NK-92 (cell line): ENCODE measurements around the gene ZFP57.

Experiments used
- DNase-seq: peaks from one replicate; lab custom pipeline; 2025; ENCODE audit not compliant: unreplicated experiment; lab: John Stamatoyannopoulos, UW

The ZFP57 gene

DNA sequence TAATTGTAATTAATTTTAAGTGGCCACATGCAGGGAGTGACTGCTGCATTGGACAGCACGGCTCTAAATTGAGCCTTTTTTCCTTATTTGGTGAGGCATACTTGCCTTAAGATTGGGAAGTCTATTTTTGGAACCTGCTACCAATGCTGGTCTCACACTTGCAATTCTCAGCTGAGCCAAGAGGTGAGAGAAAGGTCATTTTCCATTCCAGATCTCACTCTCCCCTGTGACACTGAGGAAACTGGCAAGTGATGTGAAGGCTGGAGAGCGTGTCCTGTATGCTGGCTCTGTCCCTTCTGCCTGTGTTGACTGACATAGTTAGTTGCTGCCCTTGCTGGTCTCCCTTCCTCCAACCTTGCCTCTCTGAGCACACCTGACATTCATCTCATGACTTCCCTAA is 24.8 kb downstream of the ZFP57 start:
- DNase-seq: no peak

DNA sequence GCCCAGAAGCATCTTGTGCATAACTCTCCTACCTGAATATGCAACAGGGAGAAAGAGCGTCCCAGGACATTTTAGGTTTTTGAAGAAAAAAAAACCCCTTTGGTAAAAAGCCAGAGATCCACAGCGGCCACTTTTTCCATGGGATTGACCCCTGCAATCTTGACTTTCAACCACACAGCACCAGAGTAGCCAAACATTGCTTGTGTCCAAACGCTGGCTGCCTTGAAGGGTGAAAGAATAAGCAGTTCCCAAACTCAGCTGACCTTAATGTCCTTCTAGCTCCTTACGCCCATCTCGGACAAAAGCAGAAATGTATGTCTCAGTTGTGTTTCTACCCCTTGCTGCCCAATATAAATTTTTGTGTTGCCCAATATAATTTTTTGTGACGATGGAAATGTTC is 25.3 kb downstream of the ZFP57 start:
- no peak for DNase-seq

DNA sequence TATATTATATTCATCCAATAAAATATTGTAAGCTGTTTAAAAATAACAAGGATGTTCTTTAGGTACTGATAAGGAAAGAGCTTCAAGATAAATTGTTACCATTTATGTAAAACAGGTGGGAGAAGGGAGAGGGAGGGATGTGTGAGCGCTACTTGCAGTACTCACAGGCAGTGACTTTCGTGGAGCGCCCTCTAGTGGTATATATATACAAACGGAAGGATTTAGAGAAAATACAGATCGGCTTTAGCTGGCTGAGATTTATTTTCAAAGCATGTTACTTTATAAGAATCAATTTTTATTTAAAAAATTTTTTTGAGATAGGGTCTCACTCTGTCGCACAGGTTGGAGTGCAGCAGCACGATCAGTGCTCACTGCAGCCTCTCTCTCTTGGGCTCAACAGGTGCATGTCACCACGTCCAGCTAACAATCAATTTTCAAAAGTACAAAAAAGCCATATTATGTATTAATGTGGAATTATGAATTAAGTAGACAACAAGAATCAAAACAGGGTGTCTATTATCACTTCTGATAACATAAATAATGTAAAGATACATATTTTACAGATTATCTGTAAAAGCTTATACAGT is 27.4 kb downstream of the ZFP57 start:
- no peak for DNase-seq

DNA sequence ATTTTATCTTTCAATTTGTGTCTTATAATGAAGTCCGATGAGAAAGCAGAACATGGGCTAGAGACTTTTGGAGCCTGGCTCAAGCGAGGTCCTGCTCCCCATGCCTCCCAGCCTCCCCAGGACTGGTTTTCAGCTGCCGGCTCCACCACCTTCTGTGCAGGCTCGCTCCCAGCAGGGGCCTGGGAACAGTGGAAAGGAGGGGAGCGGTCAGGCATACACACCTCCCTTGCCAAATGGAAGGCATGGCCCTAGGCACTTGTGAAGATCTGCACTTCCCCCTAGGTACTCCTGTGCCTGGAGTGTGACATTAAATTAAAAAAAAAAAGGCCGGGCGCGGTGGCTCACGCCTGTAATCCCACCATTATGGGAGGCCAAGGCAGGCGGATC is 28.8 kb downstream of the ZFP57 start:
- DNase-seq: no peak

DNA sequence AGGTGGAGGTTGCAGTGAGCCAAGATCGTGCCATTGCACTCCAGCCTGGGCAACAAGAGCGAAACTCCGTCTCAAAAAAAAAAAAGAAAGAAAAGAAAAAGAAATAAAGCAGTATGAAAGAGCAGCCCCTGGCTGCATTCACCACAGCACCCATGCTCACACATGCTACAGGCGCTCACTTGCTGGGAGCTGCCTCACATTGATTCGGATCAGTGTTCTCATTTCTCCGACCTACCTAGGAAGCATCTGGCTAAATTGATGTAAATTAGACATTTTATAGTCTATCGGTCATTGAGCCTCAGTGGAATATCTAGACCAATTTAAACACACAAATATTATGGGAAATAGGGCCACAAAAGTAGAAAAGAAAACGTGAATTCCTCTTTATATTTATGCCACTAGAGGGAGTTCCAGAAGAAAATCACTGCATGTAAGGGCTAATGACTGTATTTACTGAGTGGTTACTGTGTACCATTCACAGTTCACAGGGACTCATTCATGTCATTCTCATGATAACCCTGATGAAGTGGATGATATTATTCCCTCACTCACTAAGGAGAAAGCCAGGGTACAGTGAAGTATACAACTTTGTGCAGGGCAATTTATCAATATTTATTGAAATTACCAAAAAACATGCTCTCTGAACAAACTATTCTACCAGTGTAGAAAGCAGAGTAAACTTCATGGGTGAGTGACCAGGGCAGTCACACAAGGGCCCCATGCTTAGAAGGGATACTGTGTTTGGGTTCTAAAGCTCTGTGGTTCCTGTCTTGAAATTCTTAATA is 29.3 kb downstream of the ZFP57 start:
- DNase-seq: no peak

DNA sequence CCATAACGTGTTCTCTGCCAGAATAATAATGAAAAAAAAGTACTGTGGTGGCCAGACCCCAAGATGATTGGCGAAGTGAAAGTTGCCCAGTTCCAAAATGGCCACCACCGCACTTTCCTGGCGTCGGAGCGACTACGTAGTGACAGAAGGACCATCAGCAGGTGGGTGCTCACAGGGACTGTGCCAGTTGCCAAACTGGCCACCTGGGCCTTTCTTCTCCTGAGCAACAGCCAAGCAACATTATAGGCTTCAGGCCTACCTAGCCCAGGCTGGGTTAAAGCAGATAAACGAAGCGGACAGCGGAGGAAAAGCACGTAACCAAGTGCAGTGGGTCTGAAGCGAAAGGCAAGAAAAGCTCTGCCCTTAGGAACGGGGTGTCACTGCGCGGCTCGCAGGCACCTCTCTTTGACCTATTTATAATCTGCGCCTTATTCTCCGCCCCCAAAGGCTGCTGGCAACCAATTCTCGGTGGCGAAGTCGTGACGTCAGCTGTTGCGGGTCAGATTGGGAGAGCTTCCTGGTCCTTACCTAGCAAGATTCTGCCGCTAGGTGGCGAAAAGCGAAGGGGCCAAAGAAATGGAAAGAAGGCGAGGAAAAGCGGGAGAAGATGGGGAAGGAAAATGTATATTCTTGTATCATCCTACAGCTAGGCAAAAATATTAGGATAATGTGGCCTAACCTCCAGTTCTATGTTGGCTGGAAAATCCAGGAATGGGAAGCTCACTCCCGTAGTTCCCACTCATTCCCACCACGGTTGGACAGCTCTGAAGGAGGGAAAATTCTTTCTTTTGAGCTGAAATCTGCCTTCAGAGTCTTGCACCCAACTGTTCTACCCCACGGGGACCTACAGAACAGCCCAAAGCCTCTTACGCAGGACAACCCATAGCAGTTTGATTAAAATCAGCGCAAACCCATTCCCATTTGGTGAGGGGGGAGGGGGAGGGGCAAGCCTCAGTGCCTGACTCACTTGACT is 31.0 kb downstream of the ZFP57 start:
- DNase-seq: peak; percentile 96

DNA sequence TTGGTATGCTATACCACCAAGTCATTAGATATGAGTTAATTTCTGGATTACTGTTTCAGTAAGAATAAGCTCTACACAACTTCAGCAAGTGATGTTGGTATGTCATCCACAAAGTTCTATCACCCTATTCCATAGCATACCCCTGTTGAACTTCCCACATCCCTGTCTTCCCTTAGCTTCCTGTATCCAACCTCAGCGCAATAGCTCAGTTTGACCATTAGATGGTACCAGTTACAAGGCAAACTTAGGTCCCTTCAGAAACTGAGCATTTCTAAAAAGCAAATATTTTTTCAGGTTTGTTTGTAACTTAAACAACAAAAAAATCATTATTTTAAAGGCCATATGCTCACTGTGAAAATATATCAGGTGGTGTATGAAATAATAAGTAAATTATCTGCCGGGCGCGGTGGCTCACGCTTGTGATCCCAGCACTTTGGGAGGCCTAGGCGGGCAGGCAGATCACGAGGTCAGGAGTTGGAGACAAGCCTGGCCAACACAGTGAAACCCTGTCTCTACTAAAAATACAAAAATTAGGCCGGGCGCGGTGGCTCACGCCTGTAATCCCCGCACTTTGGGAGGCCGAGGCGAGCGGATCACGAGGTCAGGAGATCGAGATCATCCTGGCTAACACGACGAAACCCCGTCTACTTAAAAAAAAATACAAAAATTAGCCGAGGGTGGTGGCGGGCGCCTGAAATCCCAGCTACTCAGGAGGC is 32.9 kb downstream of the ZFP57 start:
- DNase-seq: no peak

DNA sequence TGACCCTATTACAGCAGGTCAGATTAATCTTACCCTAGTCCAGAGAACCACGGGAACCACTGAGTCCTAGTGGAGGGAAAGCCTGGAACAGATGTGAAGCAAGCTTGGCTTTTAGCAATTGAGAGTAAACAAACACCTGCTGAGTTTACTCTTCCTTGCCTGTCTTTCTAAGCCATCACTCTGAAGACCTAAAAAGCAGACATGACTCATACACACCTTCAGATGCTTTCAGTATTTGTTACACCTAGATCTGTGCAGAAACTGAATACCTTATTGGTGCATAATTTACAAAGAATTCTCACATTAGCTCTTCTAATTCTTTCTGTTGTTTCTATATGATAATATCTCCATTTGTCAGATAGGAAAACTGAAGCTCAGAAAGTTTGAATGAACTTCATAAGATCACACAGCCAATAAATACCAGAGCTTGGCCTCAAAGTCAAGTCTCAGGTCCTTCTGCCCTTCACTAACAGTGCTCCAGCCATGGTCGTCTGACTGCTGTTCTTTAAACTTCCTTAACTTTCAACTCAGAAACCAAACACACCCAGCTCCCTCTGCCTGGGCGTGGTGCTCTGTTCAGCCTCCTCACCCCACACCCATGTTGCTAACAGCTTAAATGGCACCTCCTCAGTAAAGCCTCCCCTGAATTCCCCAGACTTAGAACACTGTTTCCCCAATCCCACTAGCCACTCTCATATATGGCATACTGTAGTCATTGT is 39.4 kb downstream of the ZFP57 start:
- no peak for DNase-seq

DNA sequence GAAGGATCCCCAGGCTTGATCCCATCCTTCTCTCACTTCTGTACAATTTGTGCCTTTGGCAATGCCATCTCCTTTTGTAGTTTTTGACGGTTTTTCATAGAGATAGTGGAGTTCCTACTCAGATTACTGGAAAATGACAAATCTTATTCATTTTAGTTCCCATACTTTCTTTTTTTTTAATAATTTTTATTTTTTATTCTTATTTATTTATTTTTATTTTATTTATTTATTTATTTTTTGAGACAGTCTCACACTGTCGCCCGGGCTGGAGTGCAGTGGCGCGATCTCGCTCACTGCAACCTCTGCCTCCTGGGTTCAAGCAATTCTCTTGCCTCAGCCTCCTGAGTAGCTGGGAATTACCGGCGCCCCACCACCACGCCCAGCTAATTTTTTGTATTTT is 43.7 kb downstream of the ZFP57 start:
- no peak for DNase-seq

DNA sequence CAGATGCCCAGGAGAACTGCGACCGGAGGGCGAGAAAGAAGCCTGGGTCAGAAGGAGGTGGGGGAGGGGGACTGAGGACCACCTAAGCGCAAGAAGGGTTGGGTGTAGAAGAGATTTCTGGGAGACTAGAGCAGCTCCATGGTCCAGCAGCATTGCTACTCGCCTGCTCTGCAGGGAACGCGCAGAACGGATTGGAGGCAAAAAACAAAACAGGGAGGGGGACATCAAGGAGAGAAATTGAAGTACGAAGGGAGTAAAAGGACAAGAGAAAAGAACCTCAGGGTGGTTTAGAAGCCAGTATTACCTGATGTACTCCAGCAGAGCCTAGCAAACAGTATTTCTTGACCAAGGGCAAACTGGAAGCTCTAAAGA is 47.4 kb downstream of the ZFP57 start:
- no peak for DNase-seq

DNA sequence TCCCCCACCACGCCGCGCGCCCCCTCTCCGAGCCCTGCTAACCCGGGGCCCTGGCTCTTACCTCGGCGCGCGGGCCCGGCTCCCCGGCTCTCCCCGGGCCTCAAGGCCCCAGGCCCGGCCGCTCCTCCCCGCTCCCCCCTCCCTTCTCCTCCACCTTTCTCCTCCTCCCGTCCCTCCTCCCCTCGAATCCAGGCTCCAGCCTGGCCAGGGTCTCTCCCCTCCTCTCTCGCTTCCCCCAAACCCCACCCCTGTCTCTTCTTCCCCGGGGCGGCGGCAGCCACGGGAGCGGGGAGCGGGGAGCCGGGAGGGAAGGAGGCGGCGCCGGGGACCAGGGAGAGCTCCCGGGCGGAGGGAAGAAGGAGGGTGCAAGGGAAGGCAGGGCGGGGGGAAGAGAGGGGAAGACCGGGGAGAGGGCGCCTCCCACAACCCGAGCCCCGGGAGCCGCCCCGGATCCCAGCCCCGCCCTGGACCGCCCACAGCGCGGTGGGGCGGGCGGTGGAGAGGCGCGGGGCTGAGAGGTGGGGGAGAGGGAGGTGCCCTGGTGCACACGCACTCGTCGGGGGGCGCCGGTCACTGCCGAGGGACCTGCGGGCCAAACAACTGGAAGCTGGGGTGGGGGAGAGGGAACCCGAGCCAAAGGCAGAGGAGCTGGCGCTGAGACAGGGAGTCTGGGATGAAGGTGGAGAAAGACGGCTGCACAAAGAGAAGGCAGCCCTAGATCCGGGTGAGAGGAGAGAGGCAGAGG is 48.0 kb downstream of the ZFP57 start, which contains the start of gene GABBR1:
Gene GABBR1, minus strand, starts transcription at position 395 of the 745 bp plus-strand sequence. CDS start 798 bp downstream, outside the sequence.
- DNase-seq: no peak

DNA sequence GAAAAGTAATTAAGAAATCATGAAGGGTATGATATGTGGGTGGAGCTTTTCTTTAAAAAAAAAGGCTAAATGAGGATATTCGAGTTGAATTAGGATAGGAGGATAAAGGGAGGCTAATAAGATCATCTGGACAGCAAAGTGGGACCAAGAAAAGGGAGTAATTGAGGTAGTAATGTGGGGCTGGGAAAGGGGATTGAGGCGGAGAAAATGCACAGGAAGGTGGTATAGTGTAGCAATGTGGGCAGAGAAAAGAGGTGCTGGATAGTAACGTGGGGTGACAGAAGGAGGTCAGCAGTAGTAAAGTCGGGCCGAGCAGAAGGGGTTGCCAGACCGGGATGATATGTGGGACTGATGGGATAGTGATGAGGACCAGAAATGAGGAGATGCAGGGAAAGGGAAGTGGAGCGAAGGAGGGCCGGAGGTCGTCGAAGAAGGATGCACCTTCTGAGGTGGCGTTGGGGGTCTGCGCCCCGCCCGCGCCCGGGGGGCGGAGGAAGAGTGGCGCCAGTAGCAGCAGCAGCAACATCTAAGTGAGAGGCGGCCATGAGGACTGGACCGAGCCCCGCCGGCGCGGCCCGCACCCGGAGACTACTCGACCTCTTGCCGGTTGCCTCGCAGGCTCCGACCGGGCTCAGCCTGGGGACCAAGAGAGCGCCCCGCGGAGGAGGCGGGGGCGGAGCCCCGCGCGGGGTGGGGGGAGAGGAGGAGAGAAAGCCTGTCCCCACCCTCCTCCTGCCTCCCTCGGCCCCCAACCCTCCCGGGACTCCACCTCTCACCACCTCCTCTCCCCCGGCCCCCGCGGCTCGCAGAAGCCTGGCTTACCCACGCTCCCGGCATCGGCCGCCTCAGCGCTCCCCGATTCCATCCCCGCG is 48.9 kb downstream of the ZFP57 start:
- no peak for DNase-seq

DNA sequence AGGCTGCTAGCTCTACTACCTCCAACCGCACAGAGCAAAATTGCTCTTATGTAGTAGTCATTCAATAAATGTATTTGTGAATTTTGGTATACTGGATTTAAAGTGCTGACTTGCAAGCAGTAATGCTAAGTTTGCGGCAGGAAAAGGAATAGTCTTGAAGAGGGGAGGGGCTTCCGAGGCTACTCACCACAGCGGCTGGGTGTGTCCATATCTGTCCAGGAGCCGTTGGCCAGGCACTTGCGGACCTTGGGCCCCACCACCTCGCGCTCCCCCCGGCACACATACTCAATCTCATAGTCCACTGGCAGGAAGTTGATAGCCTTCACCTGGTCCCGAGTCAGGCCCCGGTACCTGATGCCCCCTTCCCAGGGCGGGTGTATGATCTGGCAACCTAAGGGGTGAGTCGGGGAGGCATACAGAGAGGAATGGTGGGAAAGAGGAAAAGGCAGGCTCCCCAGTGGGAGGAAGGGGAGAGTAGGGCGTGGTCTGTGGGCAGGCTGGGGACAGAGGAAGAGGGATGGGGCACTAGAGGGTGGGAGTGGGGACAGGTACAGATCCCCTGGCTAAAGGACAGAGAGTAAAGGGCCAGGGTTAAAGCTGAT is 49.6 kb downstream of the ZFP57 start:
- no peak for DNase-seq

DNA sequence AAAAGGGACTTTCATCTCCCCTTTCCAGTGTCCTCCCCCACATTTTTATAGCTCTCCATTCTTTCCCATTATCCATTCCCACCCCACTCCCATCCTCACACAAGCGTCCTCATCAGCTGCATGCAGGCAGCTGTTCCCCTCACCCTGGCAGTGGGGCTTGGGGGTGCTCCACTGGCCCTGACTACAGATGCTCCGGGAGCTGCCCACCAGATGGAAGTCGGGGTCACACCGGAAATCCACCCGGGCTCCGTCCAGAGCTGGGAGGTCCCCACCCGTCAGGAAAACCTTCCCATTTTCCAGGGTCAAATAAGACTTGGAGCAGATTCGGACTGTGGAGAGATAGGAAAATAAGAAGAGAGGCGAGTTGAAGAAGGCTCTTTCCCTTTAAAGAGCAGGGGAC is 50.6 kb downstream of the ZFP57 start:
- no peak for DNase-seq

DNA sequence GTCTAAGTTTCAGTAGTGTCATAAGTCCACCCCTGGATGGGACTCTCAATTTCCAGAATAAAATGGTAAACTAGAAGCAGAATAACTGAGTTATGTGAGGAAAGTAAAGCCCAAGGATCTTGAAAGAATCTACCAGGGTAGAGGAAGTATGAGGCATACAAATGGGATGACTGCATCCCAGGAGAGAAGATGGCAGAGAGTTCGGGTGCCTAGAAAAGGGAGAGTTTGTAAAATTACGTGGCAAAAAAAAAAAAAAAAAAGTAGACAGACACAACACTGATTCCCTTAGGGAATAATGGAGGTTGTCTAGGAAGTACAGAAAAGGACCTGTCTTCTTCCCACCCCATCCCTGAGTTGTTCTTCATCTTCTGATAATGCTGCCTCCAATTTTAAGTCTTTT is 51.4 kb downstream of the ZFP57 start:
- DNase-seq: no peak

DNA sequence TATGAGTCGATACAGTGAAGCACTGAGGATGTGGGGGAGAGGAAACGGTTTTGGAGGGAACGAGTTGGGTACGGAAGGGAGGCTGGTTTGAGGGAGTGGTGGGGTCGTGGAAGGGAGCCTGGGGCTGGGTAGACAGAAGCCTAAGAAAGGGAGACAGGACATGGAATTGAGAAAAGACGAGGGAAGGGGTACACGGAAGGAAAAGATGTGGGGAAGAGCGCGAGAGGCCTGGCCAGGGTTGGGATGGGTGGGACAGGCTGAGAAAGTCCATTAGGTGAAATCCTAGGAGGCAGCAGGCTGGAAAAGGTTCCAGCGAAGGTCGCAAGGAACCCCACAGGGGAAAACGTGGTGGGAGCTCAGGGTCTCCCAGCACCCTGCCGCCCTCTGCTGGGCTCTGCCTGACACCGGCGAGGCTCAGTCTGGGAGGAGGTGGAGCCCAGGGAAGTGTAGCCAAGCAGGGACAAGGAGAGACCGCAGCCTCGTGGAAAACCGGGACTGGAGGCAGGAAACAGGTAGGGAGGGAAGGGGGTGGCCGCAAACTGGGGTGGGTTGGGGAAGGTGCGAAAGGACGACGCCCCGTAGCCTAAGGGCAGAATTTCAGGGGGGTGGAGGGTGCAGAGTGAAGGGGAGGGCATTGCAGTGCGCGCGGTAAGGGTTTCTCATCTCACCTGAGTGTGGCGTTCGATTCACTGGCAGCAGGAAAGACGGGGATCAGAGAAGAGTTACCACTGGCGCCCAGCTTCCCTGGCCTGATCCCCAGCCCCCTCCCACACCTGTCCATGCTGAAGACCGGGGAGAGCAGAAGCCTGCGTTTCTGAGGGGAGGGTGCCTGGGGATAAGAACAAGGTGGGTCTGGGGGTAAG is 52.3 kb downstream of the ZFP57 start:
- DNase-seq: no peak

DNA sequence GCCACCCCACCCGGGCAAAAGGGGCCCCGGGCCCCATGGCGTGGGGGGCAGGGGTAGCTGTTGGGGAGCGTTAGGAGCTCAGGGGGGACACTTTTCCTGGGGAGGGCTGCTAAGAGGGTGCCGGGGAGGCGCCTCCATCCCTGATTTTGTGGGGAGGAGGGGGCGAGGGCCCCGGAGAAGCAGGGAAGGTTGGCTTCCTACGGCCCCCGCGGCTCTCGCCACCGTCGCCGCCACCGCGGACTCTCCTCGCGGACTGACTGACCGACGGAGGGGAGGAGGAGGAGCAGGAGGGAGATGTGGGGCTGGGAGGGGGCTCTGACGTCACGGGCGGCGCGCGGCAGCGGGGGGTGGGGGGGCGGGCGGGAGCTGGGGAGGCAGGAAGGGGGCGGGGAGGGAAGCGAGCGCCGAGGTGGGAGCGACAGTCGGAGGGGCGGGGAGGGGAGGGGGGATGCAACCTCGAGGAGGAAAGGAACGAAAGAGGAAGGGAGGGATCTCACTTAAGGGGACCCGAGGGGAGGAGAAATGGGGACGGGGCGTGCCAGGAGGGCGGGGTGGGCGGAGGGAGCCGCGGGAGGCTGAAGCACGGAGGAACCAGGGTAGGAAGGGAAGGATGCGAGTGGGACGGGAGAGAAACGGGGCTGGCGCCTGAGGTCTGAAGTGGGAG is 53.1 kb downstream of the ZFP57 start:
- no peak for DNase-seq
